HL-60 (cell line): ENCODE measurements around the gene BEND5.

Experiments
- DNase-seq, 2 experiments: peaks; one replicate each; pipeline ENCODE4 v3.0.0-alpha.2; 2010 to 2020; ENCODE audit warnings: low read depth in 1 of 2, low spot score in 1 of 2
- H3K27ac ChIP-seq: fragments of 250-450 bp; sonication (Bioruptor Pico); replicated peaks from 2 replicates; pipeline ENCODE4 v1.5.1; 2020; ENCODE audit warnings: mild to moderate bottlenecking, moderate library complexity
- H3K27me3 ChIP-seq: fragments of 250-450 bp; sonication (Bioruptor Pico); 2 replicates; pipeline ENCODE4 v1.5.1; 2021; ENCODE audit warnings: mild to moderate bottlenecking, moderate library complexity; ENCODE audit not compliant: insufficient read depth, poor library complexity, severe bottlenecking
- H3K4me3 ChIP-seq: replicated peaks from 2 replicates; pipeline ENCODE4 v1.5.1; 2011; ENCODE audit warnings: mild to moderate bottlenecking, control low read depth, low read length; ENCODE audit not compliant: insufficient read depth
- GABPA ChIP-seq: IDR thresholded peaks from 2 replicates; pipeline ENCODE4 v1.6.1; 2012; ENCODE audit warnings: low read depth
- POLR2AphosphoS5 ChIP-seq: IDR thresholded peaks from 2 replicates; pipeline ENCODE4 v1.6.1; 2012; ENCODE audit warnings: low read depth
- SPI1 ChIP-seq: IDR thresholded peaks from 2 replicates; pipeline ENCODE4 v1.6.1; 2012; ENCODE audit warnings: low read depth, mild to moderate bottlenecking, borderline replicate concordance
- TF ChIP-seq, protein P1 (sequence below): IDR thresholded peaks from 2 replicates; pipeline ENCODE4 v1.6.1; 2012; ENCODE audit warnings: low read depth; ENCODE audit not compliant: insufficient replicate concordance
- TF ChIP-seq, protein P2 (sequence below): IDR thresholded peaks from one replicate; pipeline ENCODE4 v1.5.1; 2011; ENCODE audit warnings: low read length, control low read depth, inconsistent platforms; ENCODE audit not compliant: insufficient read depth

BEND5 gene

DNA sequence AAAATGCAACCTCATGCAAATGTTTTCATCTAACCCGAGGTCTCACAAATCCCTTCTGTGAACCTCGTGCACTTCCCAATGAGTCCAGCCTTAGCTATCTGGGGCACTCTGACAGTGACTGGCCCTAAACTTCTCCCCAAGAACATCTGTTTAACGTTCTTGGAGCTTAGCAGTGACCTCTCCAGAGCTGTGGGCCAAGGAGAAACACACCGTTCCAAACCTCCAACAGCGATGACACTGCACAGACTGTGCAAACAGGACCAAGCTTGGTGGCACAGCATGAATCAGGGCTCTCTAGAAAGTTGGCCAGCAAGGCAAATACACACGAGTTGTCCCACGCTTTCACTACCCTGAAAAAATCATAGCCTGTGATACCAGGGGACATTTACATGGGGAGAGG lies 15.8 kb downstream of the BEND5 start:
- Histone ChIP-seq H3K27ac (no peak overlapping the region), H3K4me3 (no peak overlapping the region), H3K27me3 (no peaks in the 10 kb centered on the region)
- TF ChIP-seq POLR2AphosphoS5 (no peak), GABPA (no peak), SPI1 (no peak)
- TF ChIP-seq, protein P1, sequence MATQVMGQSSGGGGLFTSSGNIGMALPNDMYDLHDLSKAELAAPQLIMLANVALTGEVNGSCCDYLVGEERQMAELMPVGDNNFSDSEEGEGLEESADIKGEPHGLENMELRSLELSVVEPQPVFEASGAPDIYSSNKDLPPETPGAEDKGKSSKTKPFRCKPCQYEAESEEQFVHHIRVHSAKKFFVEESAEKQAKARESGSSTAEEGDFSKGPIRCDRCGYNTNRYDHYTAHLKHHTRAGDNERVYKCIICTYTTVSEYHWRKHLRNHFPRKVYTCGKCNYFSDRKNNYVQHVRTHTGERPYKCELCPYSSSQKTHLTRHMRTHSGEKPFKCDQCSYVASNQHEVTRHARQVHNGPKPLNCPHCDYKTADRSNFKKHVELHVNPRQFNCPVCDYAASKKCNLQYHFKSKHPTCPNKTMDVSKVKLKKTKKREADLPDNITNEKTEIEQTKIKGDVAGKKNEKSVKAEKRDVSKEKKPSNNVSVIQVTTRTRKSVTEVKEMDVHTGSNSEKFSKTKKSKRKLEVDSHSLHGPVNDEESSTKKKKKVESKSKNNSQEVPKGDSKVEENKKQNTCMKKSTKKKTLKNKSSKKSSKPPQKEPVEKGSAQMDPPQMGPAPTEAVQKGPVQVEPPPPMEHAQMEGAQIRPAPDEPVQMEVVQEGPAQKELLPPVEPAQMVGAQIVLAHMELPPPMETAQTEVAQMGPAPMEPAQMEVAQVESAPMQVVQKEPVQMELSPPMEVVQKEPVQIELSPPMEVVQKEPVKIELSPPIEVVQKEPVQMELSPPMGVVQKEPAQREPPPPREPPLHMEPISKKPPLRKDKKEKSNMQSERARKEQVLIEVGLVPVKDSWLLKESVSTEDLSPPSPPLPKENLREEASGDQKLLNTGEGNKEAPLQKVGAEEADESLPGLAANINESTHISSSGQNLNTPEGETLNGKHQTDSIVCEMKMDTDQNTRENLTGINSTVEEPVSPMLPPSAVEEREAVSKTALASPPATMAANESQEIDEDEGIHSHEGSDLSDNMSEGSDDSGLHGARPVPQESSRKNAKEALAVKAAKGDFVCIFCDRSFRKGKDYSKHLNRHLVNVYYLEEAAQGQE: no peak
- TF ChIP-seq, protein P2, sequence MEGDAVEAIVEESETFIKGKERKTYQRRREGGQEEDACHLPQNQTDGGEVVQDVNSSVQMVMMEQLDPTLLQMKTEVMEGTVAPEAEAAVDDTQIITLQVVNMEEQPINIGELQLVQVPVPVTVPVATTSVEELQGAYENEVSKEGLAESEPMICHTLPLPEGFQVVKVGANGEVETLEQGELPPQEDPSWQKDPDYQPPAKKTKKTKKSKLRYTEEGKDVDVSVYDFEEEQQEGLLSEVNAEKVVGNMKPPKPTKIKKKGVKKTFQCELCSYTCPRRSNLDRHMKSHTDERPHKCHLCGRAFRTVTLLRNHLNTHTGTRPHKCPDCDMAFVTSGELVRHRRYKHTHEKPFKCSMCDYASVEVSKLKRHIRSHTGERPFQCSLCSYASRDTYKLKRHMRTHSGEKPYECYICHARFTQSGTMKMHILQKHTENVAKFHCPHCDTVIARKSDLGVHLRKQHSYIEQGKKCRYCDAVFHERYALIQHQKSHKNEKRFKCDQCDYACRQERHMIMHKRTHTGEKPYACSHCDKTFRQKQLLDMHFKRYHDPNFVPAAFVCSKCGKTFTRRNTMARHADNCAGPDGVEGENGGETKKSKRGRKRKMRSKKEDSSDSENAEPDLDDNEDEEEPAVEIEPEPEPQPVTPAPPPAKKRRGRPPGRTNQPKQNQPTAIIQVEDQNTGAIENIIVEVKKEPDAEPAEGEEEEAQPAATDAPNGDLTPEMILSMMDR: no peak
- DNase-seq: no peak

DNA sequence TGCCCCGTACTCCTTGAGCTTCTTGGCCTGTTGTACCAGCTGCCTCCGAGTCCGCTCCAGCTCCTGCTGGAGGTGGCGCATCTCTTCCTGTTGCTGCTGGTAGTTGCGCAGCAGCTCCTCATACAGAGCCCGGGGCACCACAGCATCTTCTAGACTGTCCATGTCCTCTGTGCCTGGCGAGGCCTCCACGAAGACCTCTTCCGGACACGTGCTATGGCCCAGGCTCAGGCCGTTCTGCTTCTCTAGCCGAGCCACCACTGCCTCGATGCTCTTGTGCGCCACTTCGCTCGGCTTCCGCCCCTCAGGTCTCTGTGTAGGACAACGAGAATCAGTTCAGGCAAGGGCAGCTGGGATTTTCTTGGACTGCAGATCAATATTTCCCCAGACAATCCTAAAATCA lies 17.7 kb downstream of the BEND5 start:
- no peak overlapping the region for H3K27ac ChIP-seq
- H3K4me3 ChIP-seq: no peak overlapping the region
- no peak for DNase-seq
- TF ChIP-seq, protein P2: no peak
- no peaks in the 10 kb centered on the region for H3K27me3 ChIP-seq

DNA sequence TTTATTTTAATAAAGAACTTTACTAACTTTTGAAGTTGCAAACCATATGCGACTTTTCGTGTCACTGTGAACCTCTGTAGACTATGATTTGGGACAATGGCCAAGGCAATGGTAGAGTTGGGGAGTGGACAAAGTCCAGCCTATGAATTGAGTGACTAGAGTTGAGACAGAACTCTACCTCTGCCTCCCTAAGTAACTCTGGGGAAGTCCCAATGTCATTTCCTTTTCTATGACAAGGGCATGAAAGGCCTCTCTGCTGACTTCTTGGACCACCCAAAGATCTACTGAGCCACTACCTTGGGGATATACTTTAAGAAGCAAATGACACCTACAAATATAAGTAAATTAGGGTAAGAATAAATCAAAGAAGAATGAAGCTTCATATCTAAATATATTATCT lies 19.3 kb downstream of the BEND5 start:
- DNase-seq: no peak
- Histone ChIP-seq H3K27ac (no peak overlapping the region), H3K4me3 (no peak overlapping the region), H3K27me3 (no peaks in the 10 kb centered on the region)
- TF ChIP-seq POLR2AphosphoS5 (no peak), GABPA (no peak), SPI1 (no peak)
- TF ChIP-seq, protein P2: no peak
- TF ChIP-seq, protein P1: no peak

DNA sequence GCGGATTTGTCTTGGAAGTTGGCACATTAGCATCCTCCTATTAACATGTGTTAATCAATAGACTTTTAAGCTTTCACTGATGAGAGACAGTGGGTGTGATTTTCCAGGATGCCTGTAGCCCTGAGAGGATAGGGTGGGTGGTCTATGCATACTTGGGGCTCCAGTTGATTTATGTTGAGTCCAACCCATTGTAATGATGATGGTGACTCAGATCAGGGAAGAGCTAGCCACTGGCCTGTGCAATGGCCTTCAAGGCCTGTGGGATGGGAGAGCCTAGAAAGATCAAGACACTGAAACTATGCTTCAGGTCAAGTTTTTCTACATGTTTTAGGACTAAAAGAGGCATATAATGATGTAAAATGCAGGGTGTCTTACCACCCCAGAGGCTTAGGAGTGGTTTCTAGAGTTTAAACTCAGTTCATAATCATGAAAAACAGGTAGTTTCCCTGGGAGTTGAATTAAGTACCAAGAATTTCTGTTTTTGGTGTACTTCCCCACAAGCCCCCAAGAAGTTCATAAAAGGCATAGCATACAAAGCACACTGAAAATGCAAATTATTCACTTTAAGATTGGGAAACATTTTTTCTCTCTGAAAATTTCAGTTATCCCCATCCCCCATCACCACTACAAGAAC lies 19.9 kb downstream of the BEND5 start:
- no peaks in the 10 kb centered on the region for H3K27me3 ChIP-seq
- no peak overlapping the region for H3K27ac ChIP-seq
- H3K4me3 ChIP-seq: no peak overlapping the region
- DNase-seq: no peak
- TF ChIP-seq, protein P1: no peak
- TF ChIP-seq, protein P2: no peak
- TF ChIP-seq POLR2AphosphoS5 (no peak), SPI1 (no peak), GABPA (no peak)
